ENCODE measurements around the gene TPP2. TPM values are rescaled to one million over a fixed set of nuclear protein-coding genes. Genes with fewer than 3 reads are reported as not detected.

Gene TPP2
- total RNA-seq, 4 donors from 2014 or later, result 24.5 to 32.2 (median 26.8) TPM

- H3K4me3 ChIP-seq (ENCODE audit: low read depth, poor library complexity, severe bottlenecking), result no peak overlapping the region
- WGBS, 2 donors, result 36 to 38% methylated on average over 6 of the region's 6 CpGs
- intact Hi-C loops (cut with DNase I; ENCODE audit: low total_unique reads), result no loop called here
- DNase-seq (ENCODE audit: low spot score in 2 of 2), result no peak
- TF ChIP-seq CTCF (IDR thresholded peaks at IDR 0.05) (no peak), POLR2A (IDR thresholded peaks at IDR 0.05) (no peak)
These were observed 128.1 kb downstream of the TPP2 start for GRCh38 chr13:102724923-102725322.

DNA sequence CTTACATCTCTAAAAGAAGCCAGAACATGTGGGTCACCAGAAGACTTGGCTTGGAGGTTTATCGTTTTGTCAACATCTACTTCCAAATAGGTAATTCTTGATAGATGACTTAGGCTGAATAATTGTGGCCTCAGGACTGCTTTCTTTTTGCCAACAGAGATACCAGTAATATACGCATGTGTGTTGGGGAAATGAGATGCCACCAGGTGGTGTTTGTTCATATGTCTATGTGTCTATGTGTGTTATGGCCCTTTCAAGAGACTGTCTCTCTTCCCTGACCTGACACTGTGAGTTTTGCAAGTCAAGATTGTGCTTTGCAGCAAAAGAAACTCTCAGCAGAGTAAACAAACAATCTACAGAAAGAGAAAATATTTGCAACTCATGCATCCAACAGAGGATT is 129.6 kb downstream of the TPP2 start:
- WGBS, 2 donors, result 49 to 56% methylated on average over 2 of the region's 2 CpGs
- intact Hi-C loops (cut with DNase I; ENCODE audit: low total_unique reads), result no loop called here

More for the DNA sequence above, 129.6 kb downstream of the TPP2 start:
- no peak for TF ChIP-seq POLR2A (IDR thresholded peaks at IDR 0.05)
- TF ChIP-seq CTCF (IDR thresholded peaks at IDR 0.05), result no peak
- no peak overlapping the region for H3K4me3 ChIP-seq (ENCODE audit: low read depth, poor library complexity, severe bottlenecking)
- DNase-seq (ENCODE audit: low spot score in 2 of 2), result no peak

Other genes with a start within 250 kb of the TPP2 start
- 1 to 10 TPM in 1 of 4 donors, under 1 TPM in 3; 0.36 to 1.9 (median 0.45) TPM for gene FGF14, start 194.9 kb upstream of the TPP2 start, total RNA-seq
- gene METTL21C, start 98.1 kb downstream of the TPP2 start, total RNA-seq, result not detected
- gene TEX30, start 176.8 kb downstream of the TPP2 start, total RNA-seq, result 1 to 10 TPM; 6.5 to 10.0 (median 7.9) TPM
- 1 to 10 TPM; 1.8 to 5.5 (median 3.7) TPM for gene POGLUT2, start 202.0 kb downstream of the TPP2 start, total RNA-seq
- gene BIVM, start 202.1 kb downstream of the TPP2 start, total RNA-seq, result 10 to 100 TPM in 1 of 4 donors, 1 to 10 TPM in 3; 5.4 to 16.0 (median 7.7) TPM
- 10 to 100 TPM; 51.5 to 73.0 (median 55.1) TPM for gene ERCC5, start 249.0 kb downstream of the TPP2 start, total RNA-seq